Measurements from ENCODE around the gene TAS2R60. TPM values are rescaled to one million over a fixed set of nuclear protein-coding genes. Genes with fewer than 3 reads are reported as not detected.
"Not testable (repeated sequence)": the region's sequence is repeated elsewhere in the genome, so short reads cannot be mapped to it uniquely, and the experiment has no call there.

TAS2R60 gene
- total RNA-seq, 3 donors from 2014 or later: not detected

- peaks cover 15% of the 10 kb centered on the region for H3K36me3 Mint-ChIP-seq (ENCODE audit: insufficient read depth)
- no peaks in the 10 kb centered on the region for H3K9me3 Mint-ChIP-seq
- H3K27me3 Mint-ChIP-seq (ENCODE audit: low read depth): no peaks in the 10 kb centered on the region
- H3K4me1 Mint-ChIP-seq (ENCODE audit: low read depth): peaks cover 5% of the 10 kb centered on the region
- DNase-seq (no peak), ATAC-seq (no peak)
- no peak overlapping the region for H3K4me3 Mint-ChIP-seq
Observed at GRCh38 chr7:143419880-143420279, 23.4 kb upstream of the TAS2R60 start.

- H3K9me3 Mint-ChIP-seq; H3K4me3 Mint-ChIP-seq; ATAC-seq; H3K4me1 Mint-ChIP-seq (ENCODE audit: low read depth); DNase-seq; H3K27me3 Mint-ChIP-seq (ENCODE audit: low read depth): not testable (repeated sequence)
- H3K36me3 Mint-ChIP-seq (ENCODE audit: insufficient read depth): peaks cover 13% of the 10 kb centered on the region
Observed at GRCh38 chr7:143420624-143421023, 22.6 kb upstream of the TAS2R60 start.

GRCh38 chr7:143422033-143422432 is 21.2 kb upstream of the TAS2R60 start:
- peaks cover 10% of the 10 kb centered on the region for H3K4me1 Mint-ChIP-seq (ENCODE audit: low read depth)

GRCh38 chr7:143424476-143424875 is 18.8 kb upstream of the TAS2R60 start:
- H3K4me3 Mint-ChIP-seq; ATAC-seq; H3K9me3 Mint-ChIP-seq; DNase-seq; H3K4me1 Mint-ChIP-seq (ENCODE audit: low read depth); H3K27me3 Mint-ChIP-seq (ENCODE audit: low read depth): not testable (repeated sequence)
- H3K36me3 Mint-ChIP-seq (ENCODE audit: insufficient read depth): peaks cover 10% of the 10 kb centered on the region

More at GRCh38 chr7:143422033-143422432, 21.2 kb upstream of the TAS2R60 start:
- Mint-ChIP-seq H3K4me3 (no peak overlapping the region), H3K36me3 (ENCODE audit: insufficient read depth) (peaks cover 13% of the 10 kb centered on the region), H3K27me3 (ENCODE audit: low read depth) (no peaks in the 10 kb centered on the region), H3K9me3 (no peaks in the 10 kb centered on the region)
- ATAC-seq (no peak), DNase-seq (no peak)

- peaks cover 6% of the 10 kb centered on the region for H3K4me1 Mint-ChIP-seq (ENCODE audit: low read depth)
- DNase-seq: no peak
- no peak for ATAC-seq
- no peaks in the 10 kb centered on the region for H3K9me3 Mint-ChIP-seq
- no peak overlapping the region for H3K4me3 Mint-ChIP-seq
- peaks cover 2% of the 10 kb centered on the region for H3K36me3 Mint-ChIP-seq (ENCODE audit: insufficient read depth)
- H3K27me3 Mint-ChIP-seq (ENCODE audit: low read depth): no peaks in the 10 kb centered on the region
Observed at GRCh38 chr7:143426479-143427142, 16.6 kb upstream of the TAS2R60 start.

GRCh38 chr7:143429770-143430698 is 13.2 kb upstream of the TAS2R60 start:
- Mint-ChIP-seq H3K9me3 (no peaks in the 10 kb centered on the region), H3K36me3 (ENCODE audit: insufficient read depth) (no peaks in the 10 kb centered on the region), H3K27me3 (ENCODE audit: low read depth) (no peaks in the 10 kb centered on the region), H3K4me1 (ENCODE audit: low read depth) (peaks cover 6% of the 10 kb centered on the region), H3K4me3 (no peak overlapping the region)
- no peak for DNase-seq
- no peak for ATAC-seq

- DNase-seq (no peak), ATAC-seq (no peak)
- Mint-ChIP-seq H3K9me3 (no peaks in the 10 kb centered on the region), H3K27me3 (ENCODE audit: low read depth) (no peaks in the 10 kb centered on the region), H3K4me3 (no peak overlapping the region), H3K36me3 (ENCODE audit: insufficient read depth) (peaks cover 4% of the 10 kb centered on the region), H3K4me1 (ENCODE audit: low read depth) (peaks cover 6% of the 10 kb centered on the region)
Observed at GRCh38 chr7:143431109-143431508, 12.1 kb upstream of the TAS2R60 start.

GRCh38 chr7:143433759-143434158 is 9.5 kb upstream of the TAS2R60 start:
- ATAC-seq (no peak), DNase-seq (no peak)
- H3K27me3 Mint-ChIP-seq (ENCODE audit: low read depth): no peaks in the 10 kb centered on the region
- H3K9me3 Mint-ChIP-seq: no peaks in the 10 kb centered on the region
- no peak overlapping the region for H3K4me3 Mint-ChIP-seq
- H3K4me1 Mint-ChIP-seq (ENCODE audit: low read depth): peaks cover 20% of the 10 kb centered on the region
- peaks cover 4% of the 10 kb centered on the region for H3K36me3 Mint-ChIP-seq (ENCODE audit: insufficient read depth)

- peaks cover 22% of the 10 kb centered on the region for H3K4me1 Mint-ChIP-seq (ENCODE audit: low read depth)
- peaks cover 4% of the 10 kb centered on the region for H3K36me3 Mint-ChIP-seq (ENCODE audit: insufficient read depth)
- ATAC-seq (no peak), DNase-seq (no peak)
- H3K9me3 Mint-ChIP-seq: no peaks in the 10 kb centered on the region
- H3K27me3 Mint-ChIP-seq (ENCODE audit: low read depth): no peaks in the 10 kb centered on the region
- no peak overlapping the region for H3K4me3 Mint-ChIP-seq
Observed at GRCh38 chr7:143434660-143435059, 8.6 kb upstream of the TAS2R60 start.

- Mint-ChIP-seq H3K36me3 (ENCODE audit: insufficient read depth) (peaks cover 4% of the 10 kb centered on the region), H3K27me3 (ENCODE audit: low read depth) (no peaks in the 10 kb centered on the region)
- no peak for DNase-seq
Observed at GRCh38 chr7:143435266-143435665, 8.0 kb upstream of the TAS2R60 start.

GRCh38 chr7:143436325-143436946 is 6.8 kb upstream of the TAS2R60 start:
- peaks cover 24% of the 10 kb centered on the region for H3K4me1 Mint-ChIP-seq (ENCODE audit: low read depth)
- no peaks in the 10 kb centered on the region for H3K27me3 Mint-ChIP-seq (ENCODE audit: low read depth)
- no peak overlapping the region for H3K4me3 Mint-ChIP-seq
- no peaks in the 10 kb centered on the region for H3K9me3 Mint-ChIP-seq
- DNase-seq (no peak), ATAC-seq (no peak)
- peaks cover 4% of the 10 kb centered on the region for H3K36me3 Mint-ChIP-seq (ENCODE audit: insufficient read depth)

More at GRCh38 chr7:143435266-143435665, 8.0 kb upstream of the TAS2R60 start:
- ATAC-seq: no peak
- H3K4me1 Mint-ChIP-seq (ENCODE audit: low read depth): peaks cover 24% of the 10 kb centered on the region
- H3K9me3 Mint-ChIP-seq: no peaks in the 10 kb centered on the region
- H3K4me3 Mint-ChIP-seq: no peak overlapping the region

- H3K4me3 Mint-ChIP-seq: no peak overlapping the region
- DNase-seq: no peak
Observed at GRCh38 chr7:143437578-143437977, 5.7 kb upstream of the TAS2R60 start.

GRCh38 chr7:143439866-143440265 is 3.4 kb upstream of the TAS2R60 start:
- peaks cover 8% of the 10 kb centered on the region for H3K36me3 Mint-ChIP-seq (ENCODE audit: insufficient read depth)
- DNase-seq: no peak
- no peaks in the 10 kb centered on the region for H3K27me3 Mint-ChIP-seq (ENCODE audit: low read depth)

More at GRCh38 chr7:143437578-143437977, 5.7 kb upstream of the TAS2R60 start:
- peak in 1 of 2 donors; percentile 48 for ATAC-seq
- no peaks in the 10 kb centered on the region for H3K27me3 Mint-ChIP-seq (ENCODE audit: low read depth)
- peaks cover 8% of the 10 kb centered on the region for H3K36me3 Mint-ChIP-seq (ENCODE audit: insufficient read depth)
- H3K4me1 Mint-ChIP-seq (ENCODE audit: low read depth): peaks cover 24% of the 10 kb centered on the region
- H3K9me3 Mint-ChIP-seq: no peaks in the 10 kb centered on the region

GRCh38 chr7:143444063-143444782 is 970 bp downstream of the TAS2R60 start:
- H3K4me1 Mint-ChIP-seq (ENCODE audit: low read depth): peaks cover 3% of the 10 kb centered on the region

More at GRCh38 chr7:143439866-143440265, 3.4 kb upstream of the TAS2R60 start:
- Mint-ChIP-seq H3K4me3 (no peak overlapping the region), H3K9me3 (no peaks in the 10 kb centered on the region), H3K4me1 (ENCODE audit: low read depth) (peaks cover 24% of the 10 kb centered on the region)
- no peak for ATAC-seq

More at GRCh38 chr7:143444063-143444782, 970 bp downstream of the TAS2R60 start:
- DNase-seq: no peak
- Mint-ChIP-seq H3K36me3 (ENCODE audit: insufficient read depth) (peaks cover 4% of the 10 kb centered on the region), H3K9me3 (no peaks in the 10 kb centered on the region), H3K27me3 (ENCODE audit: low read depth) (no peaks in the 10 kb centered on the region), H3K4me3 (no peak overlapping the region)
- no peak for ATAC-seq

All from activated T-cell treated with anti-CD3 and anti-CD28 coated beads, Interleukin-2, amount 50 U/mL, for 4 hours (primary cell).